ENCODE measurements around the gene TAF12. TPM values are rescaled to one million over a fixed set of nuclear protein-coding genes. Genes with fewer than 3 reads are reported as not detected.

The TAF12 gene
- total RNA-seq, 3 donors from 2014 or later, result 12.2 to 23.2 (median 15.5) TPM

DNA sequence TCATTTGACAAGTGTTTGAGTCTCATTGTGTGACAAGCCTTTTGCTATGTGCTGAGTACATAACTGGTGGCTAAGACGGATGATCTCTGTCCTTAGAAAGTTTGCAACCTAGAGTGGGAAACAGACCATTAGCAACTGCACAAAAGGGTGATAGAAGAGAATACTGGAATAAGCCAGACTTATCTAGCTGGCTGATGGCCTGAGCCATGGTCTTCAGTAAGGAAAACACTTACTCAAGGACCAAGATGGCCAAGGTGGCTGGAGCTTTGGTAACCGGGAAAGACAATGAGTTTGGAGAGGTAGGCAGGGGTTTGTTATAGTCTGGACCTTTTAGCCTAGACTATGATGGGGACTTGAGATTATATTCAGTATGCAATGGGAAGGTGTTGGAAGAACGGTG, 1.6 kb upstream of the TAF12 start:
- DNase-seq (no peak), ATAC-seq (no peak)
- TF ChIP-seq, protein P1, sequence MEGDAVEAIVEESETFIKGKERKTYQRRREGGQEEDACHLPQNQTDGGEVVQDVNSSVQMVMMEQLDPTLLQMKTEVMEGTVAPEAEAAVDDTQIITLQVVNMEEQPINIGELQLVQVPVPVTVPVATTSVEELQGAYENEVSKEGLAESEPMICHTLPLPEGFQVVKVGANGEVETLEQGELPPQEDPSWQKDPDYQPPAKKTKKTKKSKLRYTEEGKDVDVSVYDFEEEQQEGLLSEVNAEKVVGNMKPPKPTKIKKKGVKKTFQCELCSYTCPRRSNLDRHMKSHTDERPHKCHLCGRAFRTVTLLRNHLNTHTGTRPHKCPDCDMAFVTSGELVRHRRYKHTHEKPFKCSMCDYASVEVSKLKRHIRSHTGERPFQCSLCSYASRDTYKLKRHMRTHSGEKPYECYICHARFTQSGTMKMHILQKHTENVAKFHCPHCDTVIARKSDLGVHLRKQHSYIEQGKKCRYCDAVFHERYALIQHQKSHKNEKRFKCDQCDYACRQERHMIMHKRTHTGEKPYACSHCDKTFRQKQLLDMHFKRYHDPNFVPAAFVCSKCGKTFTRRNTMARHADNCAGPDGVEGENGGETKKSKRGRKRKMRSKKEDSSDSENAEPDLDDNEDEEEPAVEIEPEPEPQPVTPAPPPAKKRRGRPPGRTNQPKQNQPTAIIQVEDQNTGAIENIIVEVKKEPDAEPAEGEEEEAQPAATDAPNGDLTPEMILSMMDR (IDR thresholded peaks at IDR 0.05), result no peak
- no peaks in the 10 kb centered on the region for H3K36me3 ChIP-seq (ENCODE audit: low read depth)
- H3K9me3 ChIP-seq, result no peaks in the 10 kb centered on the region
- no peak overlapping the region for H3K4me3 ChIP-seq
- intact Hi-C loops (cut with DNase I, micrococcal nuclease), result no loop called here
- H3K4me1 ChIP-seq (ENCODE audit: low read depth), result peaks cover 36% of the 10 kb centered on the region

DNA sequence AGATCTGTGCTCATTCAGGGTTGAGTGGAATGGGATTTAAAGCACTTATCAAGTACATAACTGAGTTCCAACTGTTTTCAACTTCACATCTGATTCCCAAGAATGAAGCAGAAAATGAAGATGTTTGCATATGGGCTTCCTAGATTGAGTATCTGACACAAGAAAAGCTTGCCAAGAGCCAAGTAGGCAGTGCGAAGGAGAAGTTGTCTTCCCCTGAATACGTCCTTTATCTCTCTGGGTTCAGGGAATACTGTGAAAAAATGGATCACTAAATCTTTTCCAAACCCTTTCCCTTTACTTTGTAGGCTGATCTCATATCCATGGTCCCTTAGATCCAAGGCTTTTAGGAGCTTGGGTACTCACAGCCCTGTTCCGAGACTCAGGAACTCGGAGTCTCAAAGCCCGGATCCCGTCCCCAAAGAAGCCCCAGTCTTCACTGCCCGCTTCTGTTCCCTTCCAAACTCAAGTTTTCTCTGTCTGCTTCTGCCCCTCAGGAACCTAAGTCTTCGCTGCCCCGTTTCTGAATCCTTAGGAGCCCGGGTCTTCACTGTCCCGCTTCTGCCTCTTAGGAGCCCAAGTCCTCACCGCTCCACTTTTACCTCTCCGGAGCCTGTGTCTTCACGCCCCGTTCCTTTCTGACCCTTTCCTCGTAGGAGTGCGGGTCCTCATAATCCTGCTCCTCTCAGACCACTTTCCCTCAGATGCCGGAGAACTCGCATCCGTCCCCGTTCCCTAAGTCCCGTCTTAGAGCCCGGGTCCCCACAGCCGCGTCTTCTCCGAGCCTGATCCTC, 616 bp downstream of the TAF12 start:
- DNase-seq, result no peak
- H3K4me3 ChIP-seq, result peak overlapping the region; percentile 83
- peaks cover 28% of the 10 kb centered on the region for H3K4me1 ChIP-seq (ENCODE audit: low read depth)
- ATAC-seq, result peak; percentile 36
- TF ChIP-seq, protein P1 (IDR thresholded peaks at IDR 0.05), result no peak
- no peaks in the 10 kb centered on the region for H3K36me3 ChIP-seq (ENCODE audit: low read depth)
- intact Hi-C loops (cut with DNase I, micrococcal nuclease), result no loop called here
- H3K9me3 ChIP-seq, result no peaks in the 10 kb centered on the region

DNA sequence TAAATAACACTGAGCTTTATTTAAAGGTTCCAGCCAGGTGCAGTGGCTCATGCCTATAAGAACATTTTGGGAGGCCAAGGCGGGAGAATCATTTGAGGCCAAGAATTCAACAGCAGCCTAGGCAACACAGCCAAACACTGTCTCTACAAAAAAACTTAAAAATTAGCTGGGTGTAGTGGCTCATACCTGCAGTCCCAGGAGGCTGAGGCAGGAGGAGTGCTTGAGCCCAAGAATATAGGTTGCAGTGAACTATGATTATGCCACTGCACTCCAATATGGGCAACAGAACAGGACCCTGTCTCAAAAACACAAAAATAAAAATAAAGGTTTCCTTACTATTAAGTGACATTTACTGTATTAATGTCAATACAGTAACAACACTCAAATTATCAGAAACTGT, 2.1 kb downstream of the TAF12 start:
- Histone ChIP-seq H3K9me3 (no peaks in the 10 kb centered on the region), H3K4me1 (ENCODE audit: low read depth) (peaks cover 25% of the 10 kb centered on the region), H3K4me3 (no peak overlapping the region), H3K36me3 (ENCODE audit: low read depth) (no peaks in the 10 kb centered on the region)
- ATAC-seq (no peak), DNase-seq (no peak)
- intact Hi-C loops (cut with DNase I, micrococcal nuclease), result no loop called here
- TF ChIP-seq, protein P1 (IDR thresholded peaks at IDR 0.05), result no peak

DNA sequence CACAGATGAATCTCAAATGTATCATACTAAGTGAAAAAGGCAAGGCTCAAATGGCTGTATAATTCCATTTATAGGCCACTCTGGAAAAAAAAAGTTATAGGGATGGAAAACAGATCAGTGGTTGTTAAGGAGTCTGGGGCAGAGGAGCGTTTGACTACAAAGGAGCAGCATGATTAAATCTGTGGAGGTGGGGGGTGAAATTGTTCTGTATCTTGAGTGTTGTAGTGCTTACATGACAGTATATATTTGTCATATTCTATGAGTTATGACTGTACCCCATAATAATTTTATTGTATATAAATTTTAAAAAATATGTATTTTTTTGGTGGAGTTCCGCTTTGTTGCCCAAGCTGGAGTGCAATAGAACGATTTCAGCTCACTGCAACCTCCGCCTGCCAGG, 10.3 kb downstream of the TAF12 start:
- Histone ChIP-seq H3K4me1 (ENCODE audit: low read depth) (no peaks in the 10 kb centered on the region), H3K36me3 (ENCODE audit: low read depth) (no peaks in the 10 kb centered on the region), H3K4me3 (no peak overlapping the region), H3K9me3 (no peaks in the 10 kb centered on the region)
- intact Hi-C loops (cut with DNase I, micrococcal nuclease), result no loop called here
- TF ChIP-seq, protein P1 (IDR thresholded peaks at IDR 0.05), result no peak
- DNase-seq, result no peak
- no peak for ATAC-seq

DNA sequence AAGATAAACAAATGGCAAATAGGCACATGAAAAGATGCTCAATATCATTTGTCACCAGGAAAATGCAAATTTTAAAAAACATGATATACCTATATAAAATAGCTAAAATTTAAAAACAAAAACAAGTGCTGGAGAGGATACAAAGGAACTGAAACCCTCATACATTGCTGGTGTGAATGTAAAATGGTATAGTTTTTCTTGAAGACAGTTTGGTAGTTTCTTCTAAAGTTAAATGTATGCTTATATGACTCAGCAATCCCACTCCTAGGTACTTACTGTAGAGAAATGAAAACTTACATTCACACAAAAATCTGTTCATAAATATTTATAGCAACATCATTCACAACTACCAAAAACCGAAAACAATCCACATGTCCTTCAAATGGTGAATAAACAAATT, 11.2 kb downstream of the TAF12 start:
- Histone ChIP-seq H3K36me3 (ENCODE audit: low read depth) (no peaks in the 10 kb centered on the region), H3K9me3 (no peaks in the 10 kb centered on the region), H3K4me3 (no peak overlapping the region), H3K4me1 (ENCODE audit: low read depth) (no peaks in the 10 kb centered on the region)
- ATAC-seq (no peak), DNase-seq (no peak)
- TF ChIP-seq, protein P1 (IDR thresholded peaks at IDR 0.05), result no peak
- intact Hi-C loops (cut with DNase I, micrococcal nuclease), result no loop called here
